AML-193 (cell line): ENCODE results near the gene AQP2.

ENCODE experiments used
- DNase-seq, 2 experiments: peaks; one replicate each; lab custom pipeline; 2025; lab: John Stamatoyannopoulos, UW

The AQP2 gene, protein sequence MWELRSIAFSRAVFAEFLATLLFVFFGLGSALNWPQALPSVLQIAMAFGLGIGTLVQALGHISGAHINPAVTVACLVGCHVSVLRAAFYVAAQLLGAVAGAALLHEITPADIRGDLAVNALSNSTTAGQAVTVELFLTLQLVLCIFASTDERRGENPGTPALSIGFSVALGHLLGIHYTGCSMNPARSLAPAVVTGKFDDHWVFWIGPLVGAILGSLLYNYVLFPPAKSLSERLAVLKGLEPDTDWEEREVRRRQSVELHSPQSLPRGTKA

DNA sequence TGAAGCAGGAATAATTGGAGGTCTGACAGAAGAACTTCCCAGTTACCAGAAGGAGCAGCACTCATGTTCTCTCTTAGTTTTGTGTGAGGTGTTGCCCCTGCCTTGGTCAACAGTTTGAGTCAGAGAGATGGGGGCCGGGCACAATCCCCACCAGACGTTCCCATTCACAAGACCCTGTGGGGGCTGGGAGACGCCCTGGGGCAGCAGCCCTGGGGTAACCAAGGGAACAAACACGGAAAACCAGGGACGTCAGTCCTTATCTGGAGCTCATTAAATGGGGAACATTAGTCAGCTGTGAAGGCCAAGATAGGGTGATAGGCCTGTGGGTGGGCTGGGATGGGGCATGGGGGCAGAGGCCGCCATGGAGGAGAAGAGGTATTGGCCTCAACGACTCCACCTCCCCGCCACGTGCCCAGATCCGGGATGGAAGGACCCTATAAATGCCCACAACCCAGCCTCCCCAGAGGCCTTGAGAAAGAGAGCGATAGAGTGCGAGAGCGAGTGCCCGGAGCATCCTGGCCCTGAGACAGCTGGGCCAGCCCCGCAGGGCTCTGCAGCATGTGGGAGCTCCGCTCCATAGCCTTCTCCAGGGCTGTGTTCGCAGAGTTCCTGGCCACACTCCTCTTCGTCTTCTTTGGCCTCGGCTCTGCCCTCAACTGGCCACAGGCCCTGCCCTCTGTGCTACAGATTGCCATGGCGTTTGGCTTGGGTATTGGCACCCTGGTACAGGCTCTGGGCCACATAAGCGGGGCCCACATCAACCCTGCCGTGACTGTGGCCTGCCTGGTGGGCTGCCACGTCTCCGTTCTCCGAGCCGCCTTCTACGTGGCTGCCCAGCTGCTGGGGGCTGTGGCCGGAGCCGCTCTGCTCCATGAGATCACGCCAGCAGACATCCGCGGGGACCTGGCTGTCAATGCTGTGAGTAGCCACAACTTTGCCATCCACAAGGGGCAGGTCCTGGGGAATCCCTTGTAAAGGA is at the start of gene AQP2:
TSS of gene AQP2 (plus strand) at position 465 of the 979 bp plus-strand sequence. CDS start at position 559, 94 bp downstream.
- no peak for DNase-seq

- DNase-seq: no peak
These were observed 49.5 kb upstream of the AQP2 start for GRCh38 chr12:49901026-49901425.

DNA sequence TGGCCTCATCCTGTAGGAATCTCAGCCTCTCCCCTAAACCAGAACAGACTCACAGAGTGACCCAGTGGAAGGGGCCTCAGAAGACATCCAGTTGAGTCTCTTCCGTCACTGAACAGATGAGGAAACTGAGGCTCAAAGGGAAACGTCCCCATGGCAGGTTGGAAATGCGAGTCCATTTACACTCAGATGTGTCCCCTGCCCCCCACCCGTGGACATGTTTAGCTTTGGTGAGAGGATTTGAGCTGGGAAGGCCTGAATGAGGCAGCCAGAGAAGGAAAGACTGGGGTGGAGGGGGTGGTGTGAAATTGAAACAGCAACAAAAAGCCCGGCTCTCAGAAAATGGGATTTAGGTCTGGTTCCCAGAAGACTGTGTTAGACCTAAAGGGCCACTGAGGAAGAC is 48.6 kb upstream of the AQP2 start:
- no peak for DNase-seq

- DNase-seq: no peak
These were observed 47.9 kb upstream of the AQP2 start for GRCh38 chr12:49902399-49903350.

- no peak for DNase-seq
These were observed 47.2 kb upstream of the AQP2 start for GRCh38 chr12:49903351-49903699.

DNA sequence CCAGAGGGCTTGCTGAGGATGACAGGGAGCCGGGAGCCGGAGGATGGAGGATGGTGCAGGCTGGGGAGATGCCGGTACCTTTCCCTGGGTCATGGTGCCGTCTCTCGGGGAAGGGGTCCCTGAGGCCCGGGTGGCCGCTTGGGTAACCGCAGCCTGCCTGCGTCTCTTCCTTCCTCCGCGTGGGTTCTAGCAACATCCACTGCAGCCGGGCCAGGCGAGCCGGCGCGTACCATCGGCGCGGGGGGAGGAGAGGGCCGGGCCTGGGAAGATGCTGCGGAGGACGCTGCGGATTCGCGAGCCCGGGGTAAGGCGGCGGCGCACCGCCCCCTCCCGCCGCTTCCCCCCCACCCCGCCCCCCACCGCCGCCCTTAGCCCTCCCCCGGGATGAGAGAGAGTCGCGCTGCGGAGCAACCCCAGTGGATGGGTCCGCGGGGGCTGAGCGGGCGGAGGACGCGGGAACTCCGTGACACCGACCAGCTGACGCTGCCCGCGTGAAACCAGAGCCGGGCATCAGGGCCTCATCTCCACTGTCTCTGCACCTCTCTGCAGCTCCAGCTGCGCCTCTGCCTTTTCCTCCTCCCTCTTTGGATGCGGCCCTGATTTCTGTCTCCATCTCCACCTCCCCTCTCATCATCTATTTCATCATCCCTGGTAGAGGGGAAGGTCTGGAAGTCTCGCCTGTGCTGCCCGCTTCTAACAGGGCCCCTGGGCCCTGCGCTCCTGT is 46.7 kb upstream of the AQP2 start, which contains the start of gene FAIM2:
TSS of gene FAIM2 (minus strand) at position 201 of the 724 bp plus-strand sequence. CDS start at position 93, 108 bp downstream.
- DNase-seq: no peak

DNA sequence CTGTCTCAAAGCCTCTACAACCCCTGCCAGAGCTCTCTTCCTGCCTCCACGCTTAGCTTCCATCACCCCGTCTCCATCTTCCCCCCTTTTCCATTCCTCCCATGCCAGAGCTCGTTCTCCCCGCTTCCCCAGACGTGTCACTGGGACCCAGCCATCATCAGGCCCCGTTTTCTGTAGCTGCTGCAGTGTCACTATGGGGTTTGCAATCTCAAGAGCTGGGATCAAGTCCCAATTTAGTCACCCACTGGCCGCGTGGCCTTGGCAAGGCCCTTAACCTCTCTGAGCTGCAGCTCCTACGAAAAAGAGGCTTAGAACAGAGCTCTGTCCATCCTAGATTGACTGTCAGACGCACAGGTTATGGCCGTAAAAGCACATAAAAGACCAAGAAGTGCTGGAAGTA is 45.9 kb upstream of the AQP2 start:
- no peak for DNase-seq

DNA sequence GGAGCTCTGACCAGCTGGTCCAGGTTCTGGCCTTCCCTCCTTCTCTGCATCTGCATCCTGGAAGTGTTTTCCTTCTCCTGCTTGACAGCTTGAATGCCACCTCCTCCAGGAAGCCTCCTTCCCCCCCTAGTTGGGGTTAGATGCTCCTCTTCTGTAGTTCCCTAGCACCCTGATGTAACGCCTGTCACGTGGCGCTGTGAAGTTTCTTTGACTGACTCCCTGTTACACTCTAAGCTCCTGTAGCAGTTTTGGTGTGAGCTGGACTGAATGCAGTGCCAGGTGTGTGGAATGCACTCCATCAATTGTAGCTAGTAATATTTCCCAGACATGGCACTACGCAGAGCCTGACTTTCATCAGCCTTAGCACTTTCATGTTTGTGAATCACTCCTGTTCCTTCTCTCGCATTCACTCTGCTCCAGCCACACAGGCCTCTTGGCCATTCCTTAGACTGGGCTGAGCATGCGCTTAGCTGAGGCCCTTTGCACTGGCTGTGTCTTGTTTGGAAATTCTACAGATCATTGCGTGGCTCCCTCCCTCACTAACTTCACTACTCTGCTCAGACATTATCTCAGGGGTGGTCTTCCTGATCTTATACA is 44.7 kb upstream of the AQP2 start:
- DNase-seq: no peak

- no peak for DNase-seq
These were observed 43.2 kb upstream of the AQP2 start for GRCh38 chr12:49907352-49907751.

GRCh38 chr12:49909356-49909755 is 41.2 kb upstream of the AQP2 start:
- DNase-seq: no peak

- DNase-seq: no peak
These were observed 40.7 kb upstream of the AQP2 start for GRCh38 chr12:49909826-49910225.

DNA sequence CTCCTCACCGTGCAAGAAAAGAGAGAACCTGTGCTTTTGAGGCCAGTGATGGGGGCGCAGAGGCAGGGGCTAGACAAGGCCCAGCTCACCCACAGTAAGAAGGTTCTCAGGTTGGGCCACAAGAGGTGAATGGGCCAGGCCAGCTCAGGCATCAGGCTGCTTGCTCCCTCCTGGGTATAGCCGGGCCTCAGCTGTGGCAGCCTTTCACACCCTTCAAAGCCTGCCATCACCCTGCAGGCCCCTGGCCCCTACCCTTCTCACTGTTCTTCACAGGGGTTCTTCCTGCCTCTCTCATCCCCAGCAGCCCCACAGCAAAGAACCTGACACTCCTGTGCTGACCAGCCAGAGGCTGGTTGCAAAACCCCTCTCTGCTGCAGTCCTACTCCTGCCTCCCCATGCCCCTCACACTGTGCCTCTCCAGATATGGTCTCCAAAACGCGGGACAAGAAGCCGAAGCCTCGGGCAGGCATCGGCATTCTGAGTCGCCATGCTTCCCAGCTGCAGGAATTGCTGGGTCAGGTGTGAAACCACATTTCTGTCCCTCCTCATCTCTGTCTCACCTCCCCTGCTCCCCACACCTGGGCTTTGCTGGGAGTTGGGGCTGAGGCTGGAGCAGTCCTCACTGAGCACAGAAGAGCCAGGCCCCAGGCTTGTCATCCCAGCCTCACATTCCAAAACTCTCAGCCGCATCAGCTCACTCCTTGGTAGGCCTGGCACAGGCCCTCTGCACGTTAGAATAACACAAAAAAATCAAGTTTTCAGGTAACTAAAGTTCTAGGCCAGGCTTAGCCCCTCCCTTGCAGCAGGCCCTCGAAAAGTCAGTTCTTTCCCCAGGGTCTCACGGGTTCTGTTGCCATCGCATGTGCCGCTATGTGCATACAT is 40.0 kb upstream of the AQP2 start:
- DNase-seq: no peak

GRCh38 chr12:49911213-49911605 is 39.3 kb upstream of the AQP2 start:
- DNase-seq: no peak

- no peak for DNase-seq
These were observed 37.9 kb upstream of the AQP2 start for GRCh38 chr12:49912345-49913255.

GRCh38 chr12:49916129-49916919 is 34.2 kb upstream of the AQP2 start:
- no peak for DNase-seq

DNA sequence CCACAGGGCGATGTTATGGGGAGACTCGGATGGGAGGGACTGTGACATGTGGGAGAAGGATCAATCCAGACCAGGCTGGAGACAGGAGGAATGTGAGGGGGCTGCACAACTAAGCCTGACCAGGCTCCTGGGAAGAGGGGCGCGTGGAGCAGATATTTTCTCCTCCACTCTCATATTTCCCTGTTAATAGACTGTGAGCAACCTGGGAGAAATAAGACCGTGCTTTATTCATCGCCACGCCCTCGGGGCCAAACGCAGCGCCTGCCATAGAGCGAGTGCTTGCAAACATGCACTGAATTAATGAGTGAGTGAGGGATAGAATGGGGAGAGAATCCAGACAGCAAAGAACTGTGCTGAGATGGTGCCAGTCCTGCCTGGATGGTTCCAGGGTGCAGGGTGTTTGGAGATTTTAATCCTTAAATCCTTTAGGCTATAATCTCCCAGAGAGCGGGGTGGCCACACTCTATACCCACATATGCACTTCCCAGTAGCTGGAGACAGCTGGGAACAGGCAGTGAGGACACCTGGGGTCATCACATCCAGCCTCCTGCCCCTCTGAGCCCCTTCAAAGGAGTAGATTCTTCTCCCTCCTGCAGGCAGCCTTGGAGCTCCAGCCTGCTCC is 33.3 kb upstream of the AQP2 start:
- no peak for DNase-seq

GRCh38 chr12:49917788-49918173 is 32.8 kb upstream of the AQP2 start:
- no peak for DNase-seq
